Neural progenitor cell (in vitro differentiated cells): ENCODE measurements around the gene ZNF444. TPM values are rescaled to one million over a fixed set of nuclear protein-coding genes. Genes with fewer than 3 reads are reported as not detected.
"Not testable (repeated sequence)": the region's sequence is repeated elsewhere in the genome, so short reads cannot be mapped to it uniquely, and the experiment has no call there.

Experiments
- DNase-seq: peaks from one replicate; pipeline ENCODE4 v3.0.0-alpha.2; 2016; ENCODE audit warnings: low spot score
- H2AFZ ChIP-seq: fragments of 200-600 bp; sonication (generic); replicated peaks from 2 replicates; pipeline ENCODE4 v1.6.1; 2016; ENCODE audit warnings: antibody characterized with exemption
- H3F3A ChIP-seq: fragments of 200-600 bp; sonication (generic); 2 replicates; pipeline ENCODE4 v1.6.1; 2016; ENCODE audit warnings: antibody characterized with exemption, low read depth
- H3K27ac ChIP-seq: fragments of 200-600 bp; sonication (generic); 2 replicates; pipeline ENCODE4 v1.5.1; 2016; ENCODE audit warnings: mild to moderate bottlenecking
- H3K27me3 ChIP-seq: fragments of 200-600 bp; sonication (generic); 2 replicates; pipeline ENCODE4 v1.6.1; 2016; ENCODE audit warnings: mild to moderate bottlenecking, moderate library complexity
- H3K36me3 ChIP-seq: fragments of 200-600 bp; sonication (generic); 2 replicates; pipeline ENCODE4 v1.5.1; 2016
- H3K4me1 ChIP-seq: fragments of 200-600 bp; sonication (generic); 2 replicates; pipeline ENCODE4 v1.6.1; 2016; ENCODE audit warnings: mixed run types
- H3K4me2 ChIP-seq: fragments of 200-600 bp; sonication (generic); 2 replicates; pipeline ENCODE4 v1.6.1; 2016
- H3K4me3 ChIP-seq: fragments of 200-600 bp; sonication (generic); 2 replicates; pipeline ENCODE4 v1.5.1; 2016
- H3K79me2 ChIP-seq: fragments of 200-600 bp; sonication (generic); 2 replicates; pipeline ENCODE4 v1.6.1; 2016; ENCODE audit warnings: low read depth
- H3K9ac ChIP-seq: fragments of 200-600 bp; sonication (generic); 2 replicates; pipeline ENCODE4 v1.6.1; 2016
- H3K9me3 ChIP-seq: fragments of 200-600 bp; sonication (generic); 2 replicates; pipeline ENCODE4 v1.5.1; 2016; ENCODE audit warnings: low read depth
- H4K20me1 ChIP-seq: fragments of 200-600 bp; sonication (generic); 2 replicates; pipeline ENCODE4 v1.6.1; 2016; ENCODE audit warnings: low read depth
- H3K27ac Mint-ChIP-seq: 3 replicates; pipeline ENCODE4 v1.8.0; 2021; ENCODE audit warnings: mixed read lengths
- H3K27me3 Mint-ChIP-seq: 2 replicates; pipeline ENCODE4 v1.8.0; 2022; ENCODE audit warnings: low read depth, mild to moderate bottlenecking, inconsistent platforms, moderate library complexity, mixed read lengths; ENCODE audit not compliant: insufficient read depth
- H3K36me3 Mint-ChIP-seq: 3 replicates; pipeline ENCODE4 v1.8.0; 2021; ENCODE audit warnings: mixed read lengths
- H3K4me1 Mint-ChIP-seq: 3 replicates; pipeline ENCODE4 v1.8.0; 2021; ENCODE audit warnings: mixed read lengths
- H3K4me3 Mint-ChIP-seq: 3 replicates; pipeline ENCODE4 v1.8.0; 2021; ENCODE audit warnings: mild to moderate bottlenecking, moderate library complexity, mixed read lengths
- H3K9me3 Mint-ChIP-seq: 3 replicates; pipeline ENCODE4 v1.8.0; 2020; ENCODE audit warnings: mixed read lengths
- CTCF ChIP-seq: fragments of 200-600 bp; sonication (generic); IDR thresholded peaks from 2 replicates; pipeline ENCODE4 v1.5.1; 2017; ENCODE audit warnings: antibody characterized with exemption, mild to moderate bottlenecking
- EZH2 ChIP-seq: fragments of 200-600 bp; sonication (generic); IDR thresholded peaks from 2 replicates; pipeline ENCODE4 v1.6.1; 2017; ENCODE audit warnings: antibody characterized with exemption, mild to moderate bottlenecking, moderate library complexity
- EZH2phosphoT487 ChIP-seq: fragments of 200-600 bp; sonication (generic); IDR thresholded peaks from 2 replicates; pipeline ENCODE4 v1.6.1; 2017; ENCODE audit warnings: antibody characterized with exemption
- small RNA-seq: library from RNA; depleted of rRNA; stranded (forward); fragments of <200 nt; gene quantifications from one replicate; pipeline ENCODE3, GENCODE V24; 2015
- total RNA-seq: library from RNA; depleted of rRNA; stranded (reverse); fragments of >200 nt; gene quantifications from 2 replicates; pipeline ENCODE4 v1.2.3, GENCODE V29; 2015; ENCODE audit warnings: low replicate concordance

Gene ZNF444
- total RNA-seq, 1 donor from 2014 or later: 7.0 TPM

- Mint-ChIP-seq H3K36me3 (no peaks in the 10 kb centered on the region), H3K9me3 (peaks cover 3% of the 10 kb centered on the region), H3K4me3 (no peak within 1 kb of the TSS), H3K27me3 (peaks cover 5% of the 10 kb centered on the region), H3K27ac (no peak within 1 kb of the TSS), H3K4me1 (no peaks in the 10 kb centered on the region)
- Histone ChIP-seq H3K36me3 (no peaks in the 10 kb centered on the region), H3F3A (no peaks in the 10 kb centered on the region), H4K20me1 (no peaks in the 10 kb centered on the region), H2AFZ (no peak within 1 kb of the TSS), H3K27ac (no peak within 1 kb of the TSS), H3K4me2 (no peak within 1 kb of the TSS), H3K4me1 (no peaks in the 10 kb centered on the region), H3K9me3 (no peaks in the 10 kb centered on the region), H3K79me2 (no peaks in the 10 kb centered on the region), H3K4me3 (no peak within 1 kb of the TSS), H3K9ac (no peak within 1 kb of the TSS), H3K27me3 (no peaks in the 10 kb centered on the region)
- DNase-seq: no peak
- TF ChIP-seq EZH2 (no peak), EZH2phosphoT487 (no peak)
Measured at GRCh38 chr19:56201973-56202372, 60.9 kb downstream of the ZNF444 start, which contains the start of gene ZSCAN5C. TSS of gene ZSCAN5C (plus strand) at chr19:56202273. CDS start at chr19:56205914, 3,641 bp downstream.

GRCh38 chr19:56207581-56207980 is 66.5 kb downstream of the ZNF444 start:
- H3K4me2 ChIP-seq, H3K4me3 ChIP-seq, H3K79me2 ChIP-seq, H2AFZ ChIP-seq, H3K36me3 Mint-ChIP-seq, H3K27me3 ChIP-seq, H3F3A ChIP-seq, H3K4me3 Mint-ChIP-seq, H4K20me1 ChIP-seq, H3K9me3 ChIP-seq, DNase-seq, H3K27ac ChIP-seq, H3K27ac Mint-ChIP-seq, H3K4me1 ChIP-seq, H3K9ac ChIP-seq, H3K36me3 ChIP-seq, H3K4me1 Mint-ChIP-seq, H3K9me3 Mint-ChIP-seq: not testable (repeated sequence)
- peaks cover 11% of the 10 kb centered on the region for H3K27me3 Mint-ChIP-seq
- peak; percentile 15 for TF ChIP-seq CTCF

GRCh38 chr19:56209091-56209490 is 68.0 kb downstream of the ZNF444 start:
- Histone ChIP-seq H3K4me1 (no peaks in the 10 kb centered on the region), H3K79me2 (no peaks in the 10 kb centered on the region), H2AFZ (no peak overlapping the region), H3K4me2 (no peak overlapping the region), H4K20me1 (no peaks in the 10 kb centered on the region), H3K9ac (no peak overlapping the region), H3F3A (no peaks in the 10 kb centered on the region), H3K9me3 (no peaks in the 10 kb centered on the region), H3K27ac (no peak overlapping the region), H3K36me3 (no peaks in the 10 kb centered on the region), H3K4me3 (no peak overlapping the region), H3K27me3 (no peaks in the 10 kb centered on the region)
- no peak overlapping the region for H3K27ac Mint-ChIP-seq
- no peaks in the 10 kb centered on the region for H3K4me1 Mint-ChIP-seq
- H3K36me3 Mint-ChIP-seq: no peaks in the 10 kb centered on the region
- no peak for DNase-seq
- peaks cover 7% of the 10 kb centered on the region for H3K27me3 Mint-ChIP-seq
- TF ChIP-seq EZH2phosphoT487: no peak
- TF ChIP-seq EZH2: no peak
- H3K9me3 Mint-ChIP-seq: peaks cover under 1% of the 10 kb centered on the region
- H3K4me3 Mint-ChIP-seq: no peak overlapping the region

GRCh38 chr19:56210036-56210435 is 68.9 kb downstream of the ZNF444 start:
- not testable (repeated sequence) for H3K4me1 Mint-ChIP-seq, H3K79me2 ChIP-seq, H3K27me3 Mint-ChIP-seq, H3K36me3 Mint-ChIP-seq, H3F3A ChIP-seq, H3K4me3 ChIP-seq, DNase-seq, H3K9me3 ChIP-seq, H3K9ac ChIP-seq, H3K4me2 ChIP-seq, H3K27me3 ChIP-seq, H3K36me3 ChIP-seq, H2AFZ ChIP-seq, H3K27ac ChIP-seq, H3K4me3 Mint-ChIP-seq, H4K20me1 ChIP-seq, H3K27ac Mint-ChIP-seq, H3K9me3 Mint-ChIP-seq, H3K4me1 ChIP-seq

Small RNA genes lying within 50 kb of the gene (small RNA-seq; reads per million reads assigned to genes)
- gene AC024580.2 (not detected), gene RF00019 (not detected)

Other genes with a start within 250 kb of the ZNF444 start
- gene NLRP13, start 209.0 kb upstream of the ZNF444 start, total RNA-seq: not detected in 2 replicates
- gene NLRP8, start 193.5 kb upstream of the ZNF444 start, total RNA-seq: not detected in 2 replicates
- not detected in 2 replicates for gene NLRP5, start 154.5 kb upstream of the ZNF444 start, total RNA-seq
- gene ZNF787, start 20.0 kb upstream of the ZNF444 start, total RNA-seq: 2.2 and 30.0 TPM in 2 replicates
- gene GALP, start 34.7 kb downstream of the ZNF444 start, total RNA-seq: 0.71 and 1.8 TPM in 2 replicates
- gene ZSCAN5B, start 56.5 kb downstream of the ZNF444 start, total RNA-seq: not detected in 2 replicates
- not detected in 2 replicates for gene ZSCAN5C, start 61.0 kb downstream of the ZNF444 start, total RNA-seq
- gene EDDM13, start 131.5 kb downstream of the ZNF444 start, total RNA-seq: not detected in 2 replicates
- 1.6 and 7.8 TPM in 2 replicates for gene ZSCAN5A, start 173.6 kb downstream of the ZNF444 start, total RNA-seq